ENCODE results near the gene CNBD2.

DNA sequence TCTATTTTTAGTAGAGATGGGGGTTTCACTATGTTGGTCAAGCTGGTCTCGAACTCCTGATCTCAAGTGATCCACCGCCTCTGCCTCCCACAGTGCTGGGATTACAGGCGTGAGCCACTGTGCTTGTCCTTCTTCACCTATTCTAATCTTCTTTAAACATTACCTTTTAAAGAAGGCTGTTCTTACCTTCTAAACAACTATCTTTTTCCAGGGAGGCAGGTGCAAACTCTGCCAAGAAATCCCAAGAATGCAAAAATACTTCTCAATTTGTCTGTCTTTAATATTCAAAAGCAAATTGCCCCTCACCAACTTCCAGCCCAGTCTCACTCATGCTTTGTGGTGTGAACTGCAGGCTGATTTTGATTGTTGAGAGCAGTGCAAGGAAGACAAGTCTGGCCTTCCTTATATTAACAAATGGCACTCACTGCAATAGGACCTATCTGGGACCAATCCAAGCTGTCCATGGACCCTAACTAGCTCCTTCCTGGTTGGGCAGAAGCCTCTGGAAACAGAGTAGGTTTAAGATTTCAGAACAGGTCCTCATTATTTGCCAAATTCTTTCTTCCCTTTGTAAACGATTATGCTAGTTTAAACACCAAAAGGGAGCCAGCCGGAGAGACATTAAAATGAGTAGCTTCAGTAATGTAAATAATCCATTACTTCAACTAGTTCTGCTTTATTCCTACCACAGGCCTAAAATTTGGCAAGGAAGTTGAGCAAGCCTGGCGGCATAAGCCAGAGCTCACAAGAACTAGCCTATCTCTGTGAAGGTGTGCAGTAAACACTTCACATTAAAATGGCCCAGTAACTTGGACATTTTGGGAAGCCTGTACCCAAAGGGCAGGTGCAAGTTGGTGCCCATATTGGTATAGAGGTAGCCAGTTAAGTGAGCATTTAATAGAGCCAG, 15.7 kb upstream of the CNBD2 start:
- TF ChIP-seq CTCF (IDR thresholded peaks at IDR 0.05), result no peak
- TF ChIP-seq ZFX (IDR thresholded peaks at IDR 0.05; ENCODE audit: borderline replicate concordance), result no peak
